ENCODE results near the gene RBM33. TPM values are rescaled to one million over a fixed set of nuclear protein-coding genes. Genes with fewer than 3 reads are reported as not detected.

Gene RBM33
- total and polyA plus RNA-seq, 4 donors, result 31.9 to 39.1 (median 35.2) TPM

DNA sequence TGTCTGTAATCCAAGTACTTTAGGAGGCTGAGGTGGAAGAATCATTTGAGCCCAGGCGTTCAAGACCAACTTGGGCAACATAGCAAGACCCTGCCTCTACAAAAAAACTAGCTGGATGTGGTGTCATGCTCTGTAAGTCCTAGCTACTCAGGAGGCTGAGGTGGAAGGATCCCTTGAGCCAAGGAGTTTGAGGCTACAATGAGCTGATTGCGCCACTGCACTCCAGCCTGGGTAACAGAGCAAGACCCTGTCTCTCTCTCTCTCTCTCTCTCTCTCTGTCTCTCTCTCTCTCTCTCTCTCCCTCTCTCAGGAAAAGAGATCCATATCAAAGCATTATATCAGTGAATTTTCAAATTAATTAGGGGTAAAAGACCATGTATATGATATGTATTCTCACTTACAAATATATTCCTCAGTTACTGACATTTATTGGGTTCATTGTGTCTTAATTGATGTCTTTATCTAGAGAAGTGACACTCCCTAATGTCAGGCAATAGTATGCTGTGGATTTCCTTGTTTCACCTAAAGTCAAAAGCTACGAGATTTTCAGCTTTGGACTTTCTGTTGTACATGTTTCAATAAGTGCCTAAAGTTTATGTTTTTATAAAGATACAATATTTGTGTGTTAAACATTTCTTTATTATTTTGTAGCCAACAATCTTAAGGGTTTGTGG lies 91.1 kb downstream of the RBM33 start:
- H3K27me3 ChIP-seq (ENCODE audit: control insufficient read depth, insufficient read depth, low read length), result no peaks in the 10 kb centered on the region
- H3K4me1 ChIP-seq (ENCODE audit: control insufficient read depth, insufficient read depth, low read length), result no peaks in the 10 kb centered on the region
- no peak overlapping the region for H3K27ac ChIP-seq (ENCODE audit: low read depth, low read length)
- WGBS (ENCODE audit: insufficient coverage), result 100% methylated on average over 2 of the region's 3 CpGs
- H3K4me3 ChIP-seq (ENCODE audit: low read depth, low read length), result no peak overlapping the region
- peaks cover 15% of the 10 kb centered on the region for H3K36me3 ChIP-seq (ENCODE audit: control insufficient read depth, insufficient read depth, low read length)
- H3K9me3 ChIP-seq (ENCODE audit: control insufficient read depth, insufficient read depth, low read length), result no peaks in the 10 kb centered on the region
- no peak for DNase-seq (ENCODE audit: low read depth in 4 of 6, low spot score in 6 of 6)

DNA sequence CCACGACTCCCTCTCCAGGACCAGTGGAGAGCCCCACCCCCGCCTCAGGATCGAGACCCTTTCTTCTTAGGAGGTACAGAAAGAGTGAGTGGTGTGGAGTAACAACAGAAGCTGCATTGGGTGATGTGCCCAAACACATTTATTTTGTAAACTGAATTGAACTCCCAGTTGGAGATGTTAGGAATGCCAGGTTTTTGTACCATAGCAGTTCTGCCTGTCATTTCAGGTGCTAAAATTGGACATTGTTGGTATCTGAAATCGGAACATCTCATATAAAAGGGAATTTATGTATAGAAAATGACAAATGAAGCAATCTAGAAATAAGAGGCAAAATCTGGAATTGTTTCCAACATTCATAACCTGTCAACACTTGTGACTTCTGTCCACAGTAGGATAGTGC lies 93.1 kb downstream of the RBM33 start:
- no CpG with 5 or more reads among the region's 4 CpGs for WGBS (ENCODE audit: insufficient coverage)
- DNase-seq (ENCODE audit: low read depth in 4 of 6, low spot score in 6 of 6), result no peak

DNA sequence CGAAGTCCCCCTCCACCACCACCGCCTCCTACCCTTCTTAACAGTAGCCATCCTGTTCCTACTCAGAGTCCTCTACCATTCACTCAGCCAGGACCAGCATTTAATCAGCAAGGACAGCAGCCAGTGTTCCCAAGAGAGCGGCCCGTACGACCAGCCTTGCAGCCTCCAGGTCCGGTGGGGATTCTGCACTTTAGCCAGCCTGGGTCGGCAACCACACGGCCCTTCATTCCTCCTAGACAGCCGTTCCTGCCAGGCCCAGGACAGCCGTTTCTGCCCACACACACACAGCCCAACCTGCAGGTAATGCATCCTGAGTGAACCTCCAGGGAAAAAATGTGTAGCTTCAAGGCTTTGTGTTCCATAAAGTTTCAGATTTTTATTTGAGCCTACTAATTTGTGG lies 93.6 kb downstream of the RBM33 start:
- no peaks in the 10 kb centered on the region for H3K27me3 ChIP-seq (ENCODE audit: control insufficient read depth, insufficient read depth, low read length)
- no peaks in the 10 kb centered on the region for H3K4me1 ChIP-seq (ENCODE audit: control insufficient read depth, insufficient read depth, low read length)
- no peak overlapping the region for H3K4me3 ChIP-seq (ENCODE audit: low read depth, low read length)
- WGBS (ENCODE audit: insufficient coverage), result 96% methylated on average over 6 of the region's 10 CpGs
- H3K27ac ChIP-seq (ENCODE audit: low read depth, low read length), result no peak overlapping the region
- H3K36me3 ChIP-seq (ENCODE audit: control insufficient read depth, insufficient read depth, low read length), result peaks cover 24% of the 10 kb centered on the region
- no peak for DNase-seq (ENCODE audit: low read depth in 4 of 6, low spot score in 6 of 6)
- H3K9me3 ChIP-seq (ENCODE audit: control insufficient read depth, insufficient read depth, low read length), result no peaks in the 10 kb centered on the region

More for the DNA sequence above, 93.1 kb downstream of the RBM33 start:
- no peaks in the 10 kb centered on the region for H3K4me1 ChIP-seq (ENCODE audit: control insufficient read depth, insufficient read depth, low read length)
- peaks cover 24% of the 10 kb centered on the region for H3K36me3 ChIP-seq (ENCODE audit: control insufficient read depth, insufficient read depth, low read length)
- H3K9me3 ChIP-seq (ENCODE audit: control insufficient read depth, insufficient read depth, low read length), result no peaks in the 10 kb centered on the region
- H3K4me3 ChIP-seq (ENCODE audit: low read depth, low read length), result no peak overlapping the region
- no peaks in the 10 kb centered on the region for H3K27me3 ChIP-seq (ENCODE audit: control insufficient read depth, insufficient read depth, low read length)
- H3K27ac ChIP-seq (ENCODE audit: low read depth, low read length), result no peak overlapping the region

DNA sequence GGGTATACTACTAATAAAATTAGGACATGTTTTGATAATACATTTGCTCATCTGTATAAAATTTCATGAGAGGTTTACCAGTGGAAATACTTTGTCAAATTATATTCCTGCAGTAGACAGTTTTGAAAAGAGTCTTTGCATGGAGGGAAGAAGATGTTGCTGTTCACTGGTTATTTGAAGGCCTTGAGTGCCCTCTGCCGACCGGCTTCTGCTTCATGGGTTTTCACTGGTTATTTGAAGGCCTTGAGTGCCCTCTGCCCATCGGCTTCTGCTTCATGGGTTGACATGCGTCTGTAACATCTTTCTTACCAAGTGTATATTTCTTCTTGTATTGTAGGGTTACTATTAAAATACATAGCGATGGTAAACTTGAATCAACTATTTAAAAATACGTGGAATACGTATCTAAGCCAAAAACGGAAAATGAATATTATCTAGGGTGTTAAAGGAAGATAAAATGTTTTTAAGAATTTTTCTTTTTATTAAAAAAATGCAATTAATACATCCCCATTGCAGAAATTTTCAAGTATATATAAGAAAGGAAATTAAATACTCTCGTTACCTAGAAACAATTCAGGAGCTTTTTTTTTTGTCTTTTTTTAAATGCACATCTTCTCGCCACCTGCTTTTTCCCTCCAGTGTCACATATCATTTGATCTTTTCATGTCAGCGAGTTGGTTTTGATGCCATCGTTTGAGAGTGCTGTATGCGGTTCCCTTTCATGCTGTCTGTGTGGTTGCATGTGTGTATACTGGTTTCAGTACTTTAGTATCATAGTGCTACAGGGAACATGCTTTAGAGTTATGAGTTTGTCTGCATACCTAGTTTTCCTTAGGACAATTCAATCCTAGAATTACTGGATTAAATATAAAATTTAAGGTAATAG lies 94.4 kb downstream of the RBM33 start:
- no peak overlapping the region for H3K27ac ChIP-seq (ENCODE audit: low read depth, low read length)
- no peaks in the 10 kb centered on the region for H3K9me3 ChIP-seq (ENCODE audit: control insufficient read depth, insufficient read depth, low read length)
- no peak overlapping the region for H3K4me3 ChIP-seq (ENCODE audit: low read depth, low read length)
- peaks cover 24% of the 10 kb centered on the region for H3K36me3 ChIP-seq (ENCODE audit: control insufficient read depth, insufficient read depth, low read length)
- no peaks in the 10 kb centered on the region for H3K4me1 ChIP-seq (ENCODE audit: control insufficient read depth, insufficient read depth, low read length)
- 14% methylated on average over 2 of the region's 13 CpGs for WGBS (ENCODE audit: insufficient coverage)
- H3K27me3 ChIP-seq (ENCODE audit: control insufficient read depth, insufficient read depth, low read length), result no peaks in the 10 kb centered on the region
- DNase-seq (ENCODE audit: low read depth in 4 of 6, low spot score in 6 of 6), result peak; percentile 41 to 93 (median 62)

DNA sequence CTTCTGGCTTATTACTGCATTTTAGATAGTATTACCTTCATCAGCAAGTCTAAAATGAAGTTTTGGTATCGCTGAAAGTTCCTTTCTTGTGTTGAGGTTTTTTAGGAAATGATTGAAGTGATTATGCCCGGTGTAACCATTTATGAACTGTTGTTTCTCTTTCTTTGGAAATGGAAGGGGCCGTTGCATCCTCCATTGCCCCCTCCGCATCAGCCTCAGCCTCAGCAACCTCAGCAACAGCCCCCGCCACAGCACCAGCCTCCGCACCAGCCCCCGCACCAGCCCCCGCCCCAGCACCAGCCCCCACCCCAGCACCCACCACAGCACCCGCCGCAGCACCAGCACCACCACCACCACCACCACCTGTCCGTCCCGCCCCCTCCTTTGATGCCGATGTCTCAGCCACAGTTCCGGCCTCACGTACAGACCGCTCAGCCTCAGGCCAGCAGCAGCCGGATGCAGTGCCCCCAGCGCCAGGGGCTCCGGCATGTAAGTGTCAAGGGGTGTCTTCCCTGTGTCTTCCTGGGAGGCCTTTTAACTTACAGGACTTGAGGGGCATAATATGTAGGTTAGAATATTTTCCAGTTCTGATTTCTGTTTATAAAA lies 95.2 kb downstream of the RBM33 start:
- H3K4me3 ChIP-seq (ENCODE audit: low read depth, low read length), result no peak overlapping the region
- no peaks in the 10 kb centered on the region for H3K4me1 ChIP-seq (ENCODE audit: control insufficient read depth, insufficient read depth, low read length)
- 85% methylated on average over 6 of the region's 19 CpGs for WGBS (ENCODE audit: insufficient coverage)
- no peaks in the 10 kb centered on the region for H3K9me3 ChIP-seq (ENCODE audit: control insufficient read depth, insufficient read depth, low read length)
- no peak overlapping the region for H3K27ac ChIP-seq (ENCODE audit: low read depth, low read length)
- no peaks in the 10 kb centered on the region for H3K27me3 ChIP-seq (ENCODE audit: control insufficient read depth, insufficient read depth, low read length)
- no peak for DNase-seq (ENCODE audit: low read depth in 4 of 6, low spot score in 6 of 6)
- peaks cover 24% of the 10 kb centered on the region for H3K36me3 ChIP-seq (ENCODE audit: control insufficient read depth, insufficient read depth, low read length)

DNA sequence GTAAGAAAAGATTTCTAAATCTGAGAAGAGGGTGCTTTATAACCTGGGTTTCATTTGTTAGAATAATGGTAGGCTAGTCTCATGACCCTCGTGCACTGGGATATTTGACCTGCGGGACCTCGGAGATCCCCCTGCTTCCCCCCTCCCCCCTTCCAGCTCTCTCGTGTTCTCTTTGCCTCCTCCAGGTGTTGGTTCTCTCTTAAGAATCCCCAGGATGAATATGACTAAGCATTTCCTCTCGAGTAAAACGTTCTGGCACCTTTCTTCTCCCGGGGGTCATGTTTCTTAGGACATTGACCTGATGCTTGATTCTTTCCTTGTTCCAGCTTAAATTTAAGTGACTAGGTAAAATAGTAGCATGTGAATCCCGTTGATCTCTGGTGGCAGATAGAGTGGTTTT lies 96.6 kb downstream of the RBM33 start:
- WGBS (ENCODE audit: insufficient coverage), result no CpG with 5 or more reads among the region's 8 CpGs
- peaks cover 30% of the 10 kb centered on the region for H3K36me3 ChIP-seq (ENCODE audit: control insufficient read depth, insufficient read depth, low read length)

DNA sequence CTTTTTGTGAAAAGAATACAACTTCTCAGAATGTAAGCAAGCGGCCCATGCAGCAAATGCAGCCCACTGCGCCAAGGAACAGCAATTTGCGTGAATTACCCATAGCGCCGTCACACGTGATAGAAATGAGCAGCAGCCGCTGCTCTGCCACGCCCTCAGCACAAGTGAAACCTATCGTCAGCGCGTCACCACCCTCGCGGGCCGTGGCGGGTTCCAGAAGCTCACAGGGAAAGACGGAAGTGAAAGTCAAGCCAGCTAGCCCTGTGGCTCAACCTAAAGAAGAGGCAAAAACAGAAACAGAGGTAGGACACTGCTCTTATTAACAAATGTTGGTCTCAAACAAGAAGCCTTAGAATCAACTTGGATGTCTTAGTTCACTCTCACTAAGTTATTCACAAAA lies 97.3 kb downstream of the RBM33 start:
- H3K4me1 ChIP-seq (ENCODE audit: control insufficient read depth, insufficient read depth, low read length), result peaks cover 6% of the 10 kb centered on the region
- no peaks in the 10 kb centered on the region for H3K9me3 ChIP-seq (ENCODE audit: control insufficient read depth, insufficient read depth, low read length)
- H3K36me3 ChIP-seq (ENCODE audit: control insufficient read depth, insufficient read depth, low read length), result peaks cover 30% of the 10 kb centered on the region
- no peak overlapping the region for H3K27ac ChIP-seq (ENCODE audit: low read depth, low read length)
- H3K27me3 ChIP-seq (ENCODE audit: control insufficient read depth, insufficient read depth, low read length), result no peaks in the 10 kb centered on the region
- WGBS (ENCODE audit: insufficient coverage), result 87% methylated on average over 16 of the region's 16 CpGs
- H3K4me3 ChIP-seq (ENCODE audit: low read depth, low read length), result no peak overlapping the region
- DNase-seq (ENCODE audit: low read depth in 4 of 6, low spot score in 6 of 6), result no peak

More for the DNA sequence above, 96.6 kb downstream of the RBM33 start:
- H3K4me1 ChIP-seq (ENCODE audit: control insufficient read depth, insufficient read depth, low read length), result peaks cover 6% of the 10 kb centered on the region
- no peak for DNase-seq (ENCODE audit: low read depth in 4 of 6, low spot score in 6 of 6)
- H3K9me3 ChIP-seq (ENCODE audit: control insufficient read depth, insufficient read depth, low read length), result no peaks in the 10 kb centered on the region
- H3K27ac ChIP-seq (ENCODE audit: low read depth, low read length), result no peak overlapping the region
- no peaks in the 10 kb centered on the region for H3K27me3 ChIP-seq (ENCODE audit: control insufficient read depth, insufficient read depth, low read length)
- H3K4me3 ChIP-seq (ENCODE audit: low read depth, low read length), result no peak overlapping the region

DNA sequence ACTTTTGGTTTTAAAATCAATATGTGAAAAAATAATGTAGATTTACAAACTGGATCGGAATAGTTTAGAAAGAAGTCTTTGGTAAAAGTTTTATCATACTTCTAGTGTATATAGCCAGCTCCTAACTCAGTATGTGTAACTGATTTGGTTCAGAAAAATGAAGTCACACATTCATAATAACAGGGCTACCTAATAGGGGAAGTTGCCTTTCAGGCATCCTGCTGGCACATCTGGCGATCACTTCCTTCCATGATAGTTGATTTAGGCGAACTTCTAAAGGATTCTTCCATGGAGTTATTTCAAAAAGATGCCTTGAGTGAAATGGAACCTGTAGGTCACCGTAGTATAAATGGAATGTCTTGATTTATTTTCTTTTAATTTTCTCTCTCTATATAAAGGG lies 98.7 kb downstream of the RBM33 start:
- Histone ChIP-seq H3K36me3 (ENCODE audit: control insufficient read depth, insufficient read depth, low read length) (peaks cover 26% of the 10 kb centered on the region), H3K27me3 (ENCODE audit: control insufficient read depth, insufficient read depth, low read length) (no peaks in the 10 kb centered on the region)
- WGBS (ENCODE audit: insufficient coverage), result no CpG with 5 or more reads among the region's 4 CpGs

DNA sequence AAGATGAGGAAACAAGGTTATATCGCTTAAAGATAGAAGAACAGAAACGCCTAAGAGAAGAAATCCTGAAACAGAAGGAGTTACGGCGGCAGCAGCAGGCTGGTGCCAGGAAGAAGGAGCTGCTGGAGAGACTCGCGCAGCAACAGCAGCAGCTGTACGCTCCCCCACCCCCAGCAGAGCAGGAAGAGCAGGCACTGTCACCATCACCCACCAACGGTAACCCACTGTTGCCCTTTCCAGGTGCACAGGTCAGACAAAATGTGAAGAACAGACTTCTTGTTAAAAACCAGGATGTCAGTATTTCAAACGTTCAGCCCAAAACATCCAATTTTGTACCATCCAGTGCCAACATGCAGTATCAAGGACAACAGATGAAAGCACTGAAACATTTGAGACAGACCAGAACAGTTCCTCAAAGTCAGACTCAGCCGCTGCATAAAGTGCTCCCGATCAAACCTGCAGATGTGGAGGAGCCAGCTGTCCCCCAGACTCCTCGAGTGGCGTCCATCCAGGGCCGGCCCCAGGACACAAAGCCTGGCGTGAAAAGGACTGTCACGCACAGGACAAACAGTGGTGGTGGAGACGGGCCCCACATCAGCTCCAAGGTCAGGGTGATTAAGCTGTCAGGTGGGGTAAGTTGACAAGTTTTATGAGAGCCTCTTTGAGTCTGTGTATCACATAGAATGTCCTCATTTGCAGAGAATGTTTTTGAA lies 100.7 kb downstream of the RBM33 start:
- peaks cover 9% of the 10 kb centered on the region for H3K4me1 ChIP-seq (ENCODE audit: control insufficient read depth, insufficient read depth, low read length)
- H3K27me3 ChIP-seq (ENCODE audit: control insufficient read depth, insufficient read depth, low read length), result no peaks in the 10 kb centered on the region
- no peak for DNase-seq (ENCODE audit: low read depth in 4 of 6, low spot score in 6 of 6)
- no peak overlapping the region for H3K4me3 ChIP-seq (ENCODE audit: low read depth, low read length)
- no peak overlapping the region for H3K27ac ChIP-seq (ENCODE audit: low read depth, low read length)
- no peaks in the 10 kb centered on the region for H3K9me3 ChIP-seq (ENCODE audit: control insufficient read depth, insufficient read depth, low read length)
- peaks cover 21% of the 10 kb centered on the region for H3K36me3 ChIP-seq (ENCODE audit: control insufficient read depth, insufficient read depth, low read length)
- WGBS (ENCODE audit: insufficient coverage), result 67% methylated on average over 15 of the region's 17 CpGs

More for the DNA sequence above, 98.7 kb downstream of the RBM33 start:
- no peak overlapping the region for H3K27ac ChIP-seq (ENCODE audit: low read depth, low read length)
- no peak for DNase-seq (ENCODE audit: low read depth in 4 of 6, low spot score in 6 of 6)
- H3K4me3 ChIP-seq (ENCODE audit: low read depth, low read length), result no peak overlapping the region
- peaks cover 9% of the 10 kb centered on the region for H3K4me1 ChIP-seq (ENCODE audit: control insufficient read depth, insufficient read depth, low read length)
- H3K9me3 ChIP-seq (ENCODE audit: control insufficient read depth, insufficient read depth, low read length), result no peaks in the 10 kb centered on the region
